Esophagus (tissue), 2 donors: ENCODE results near the gene RANBP2. TPM values are rescaled to one million over a fixed set of nuclear protein-coding genes. Genes with fewer than 3 reads are reported as not detected.
A peak's percentile ranks its signal among the peaks of the same experiment; 100 is the strongest.
"Not testable (repeated sequence)": the region's sequence is repeated elsewhere in the genome, so short reads cannot be mapped to it uniquely, and the experiment has no call there.

Experiments
- H3K27ac ChIP-seq, 2 donors: one replicate each; pipeline ENCODE4 v1.5.1; 2013; ENCODE audit warnings: low read depth in 2 of 2, mild to moderate bottlenecking in 2 of 2, inconsistent platforms in 1 of 2, low read length in 1 of 2, moderate library complexity in 1 of 2
- H3K27me3 ChIP-seq, 2 donors: one replicate each; pipeline ENCODE4 v1.6.1; 2013; ENCODE audit warnings: low read length in 2 of 2, control low read depth in 1 of 2, mild to moderate bottlenecking in 1 of 2; ENCODE audit not compliant: insufficient read depth in 2 of 2, control insufficient read depth in 1 of 2
- H3K36me3 ChIP-seq, 2 donors: one replicate each; pipeline ENCODE4 v1.6.1; 2013; ENCODE audit warnings: low read length in 1 of 2; ENCODE audit not compliant: control insufficient read depth in 2 of 2, insufficient read depth in 2 of 2
- H3K4me1 ChIP-seq, 2 donors: one replicate each; pipeline ENCODE4 v1.6.1; 2013; ENCODE audit warnings: low read length in 1 of 2; ENCODE audit not compliant: control insufficient read depth in 2 of 2, insufficient read depth in 2 of 2
- H3K4me3 ChIP-seq, 2 donors: one replicate each; pipeline ENCODE4 v1.5.1; 2013; ENCODE audit warnings: low read length in 2 of 2, mild to moderate bottlenecking in 2 of 2, low read depth in 1 of 2, moderate library complexity in 1 of 2
- H3K9me3 ChIP-seq, 2 donors: one replicate each; pipeline ENCODE4 v1.6.1; 2013; ENCODE audit warnings: mild to moderate bottlenecking in 2 of 2, low read depth in 1 of 2, low read length in 1 of 2, moderate library complexity in 1 of 2; ENCODE audit not compliant: control insufficient read depth in 2 of 2, insufficient read depth in 1 of 2
- WGBS, 2 donors: extraction: QIAGEN DNeasy Blood & Tissue Kit; methylation state at CpG; one replicate each; pipeline ENCODE4 v1.1.7; 2013; 5-methylcytosine and 5-hydroxymethylcytosine counted together
- polyA plus RNA-seq, 2 donors: library from polyadenylated mRNA; stranded (reverse); fragments of 200-250 nt; gene quantifications; one replicate each; pipeline ENCODE4 v1.2.3, GENCODE V29; 2013
- donor health status: healthy with polysubstance abuse.
- donor health status: Bipolar disorder and iron deficiency.

Gene RANBP2
- polyA plus RNA-seq: 10 to 100 TPM in 1 of 2 donors, 1 to 10 TPM in 1; 7.1 to 10.1 TPM

GRCh38 chr2:108719149-108720044 is at the start of gene RANBP2:
RANBP2 (plus strand) TSS chr2:108719482; CDS start chr2:108719607, 125 bp downstream.
- 0% methylated on average over 97 of the region's 97 CpGs for WGBS, 2 donors
- Histone ChIP-seq H3K27me3 (no peaks in the 10 kb centered on the region), H3K4me3 (peak within 1 kb of the TSS; percentile 63 to 96), H3K36me3 (no peaks in the 10 kb centered on the region), H3K4me1 (no peaks in the 10 kb centered on the region), H3K27ac (peak within 1 kb of the TSS; percentile 94 to 98), H3K9me3 (no peaks in the 10 kb centered on the region)

- not testable (repeated sequence) for H3K4me1 ChIP-seq
- 65 to 71% methylated on average over 1 of the region's 1 CpG for WGBS, 2 donors
Measured at GRCh38 chr2:108670282-108670681, 49.0 kb upstream of the RANBP2 start.

GRCh38 chr2:108672200-108672805 is 47.0 kb upstream of the RANBP2 start:
- H3K36me3 ChIP-seq, H3K9me3 ChIP-seq: not testable (repeated sequence)

More at GRCh38 chr2:108670282-108670681, 49.0 kb upstream of the RANBP2 start:
- H3K27me3 ChIP-seq, H3K4me3 ChIP-seq, H3K27ac ChIP-seq, H3K9me3 ChIP-seq, H3K36me3 ChIP-seq: not testable (repeated sequence)

GRCh38 chr2:108676522-108676921 is 42.8 kb upstream of the RANBP2 start:
- not testable (repeated sequence) for H3K4me1 ChIP-seq, H3K9me3 ChIP-seq, H3K27ac ChIP-seq, H3K27me3 ChIP-seq, H3K4me3 ChIP-seq, H3K36me3 ChIP-seq
- WGBS, 2 donors: 100% methylated on average over 1 of the region's 1 CpG; no CpG with 5 or more reads in 1 of the 2 donors

More at GRCh38 chr2:108672200-108672805, 47.0 kb upstream of the RANBP2 start:
- not testable (repeated sequence) for H3K4me3 ChIP-seq, H3K27me3 ChIP-seq, H3K4me1 ChIP-seq, H3K27ac ChIP-seq
- 40 to 60% methylated on average over 1 of the region's 6 CpGs for WGBS, 2 donors

GRCh38 chr2:108677239-108677744 is 42.0 kb upstream of the RANBP2 start:
- not testable (repeated sequence) for H3K27ac ChIP-seq, H3K9me3 ChIP-seq, H3K36me3 ChIP-seq, H3K27me3 ChIP-seq, H3K4me3 ChIP-seq, H3K4me1 ChIP-seq
- 61 to 82% methylated on average over 4 of the region's 4 CpGs for WGBS, 2 donors

GRCh38 chr2:108678198-108678651 is 41.1 kb upstream of the RANBP2 start:
- not testable (repeated sequence) for H3K4me1 ChIP-seq, H3K9me3 ChIP-seq
- 22 to 29% methylated on average over 4 of the region's 4 CpGs for WGBS, 2 donors

GRCh38 chr2:108680805-108681204 is 38.5 kb upstream of the RANBP2 start:
- H3K27ac ChIP-seq, H3K27me3 ChIP-seq, H3K9me3 ChIP-seq, H3K36me3 ChIP-seq, H3K4me1 ChIP-seq, H3K4me3 ChIP-seq: not testable (repeated sequence)
- no CpG with 5 or more reads among the region's 2 CpGs for WGBS, 2 donors

More at GRCh38 chr2:108678198-108678651, 41.1 kb upstream of the RANBP2 start:
- not testable (repeated sequence) for H3K4me3 ChIP-seq, H3K36me3 ChIP-seq, H3K27me3 ChIP-seq
- H3K27ac ChIP-seq: peak overlapping the region in 1 of 2 donors; percentile 30

GRCh38 chr2:108688818-108689756 is 30.2 kb upstream of the RANBP2 start:
- H3K27ac ChIP-seq, H3K4me1 ChIP-seq, H3K9me3 ChIP-seq, H3K27me3 ChIP-seq, H3K36me3 ChIP-seq, H3K4me3 ChIP-seq: not testable (repeated sequence)
- 69 to 73% methylated on average over 3 to 7 of the region's 15 CpGs for WGBS, 2 donors

- H3K36me3 ChIP-seq, H3K4me3 ChIP-seq, H3K27ac ChIP-seq, H3K9me3 ChIP-seq, H3K27me3 ChIP-seq, H3K4me1 ChIP-seq: not testable (repeated sequence)
- no CpG with 5 or more reads among the region's 1 CpG for WGBS, 2 donors
Measured at GRCh38 chr2:108690001-108690400, 29.3 kb upstream of the RANBP2 start.
